Stimulated activated CD8-positive, alpha-beta memory T cell treated with anti-CD3 and anti-CD28 coated beads, Interleukin-15, amount 100 ng/mL, for 24 hours (primary cell): ENCODE measurements around the gene EXOC3.
"Not testable (repeated sequence)": the region's sequence is repeated elsewhere in the genome, so short reads cannot be mapped to it uniquely, and the experiment has no call there.

ENCODE experiments used
- DNase-seq: peaks from one replicate; pipeline ENCODE4 v3.0.0-alpha.2; 2020; ENCODE audit warnings: low read depth

Gene EXOC3

GRCh38 chr5:504326-505154, 61.6 kb downstream of the EXOC3 start:
- no peak for DNase-seq

GRCh38 chr5:505951-506525, 63.1 kb downstream of the EXOC3 start:
- DNase-seq = no peak

- not testable (repeated sequence) for DNase-seq
Measured at GRCh38 chr5:507986-508575, 65.1 kb downstream of the EXOC3 start.

- no peak for DNase-seq
Measured at GRCh38 chr5:509611-510185, 66.7 kb downstream of the EXOC3 start.

DNA sequence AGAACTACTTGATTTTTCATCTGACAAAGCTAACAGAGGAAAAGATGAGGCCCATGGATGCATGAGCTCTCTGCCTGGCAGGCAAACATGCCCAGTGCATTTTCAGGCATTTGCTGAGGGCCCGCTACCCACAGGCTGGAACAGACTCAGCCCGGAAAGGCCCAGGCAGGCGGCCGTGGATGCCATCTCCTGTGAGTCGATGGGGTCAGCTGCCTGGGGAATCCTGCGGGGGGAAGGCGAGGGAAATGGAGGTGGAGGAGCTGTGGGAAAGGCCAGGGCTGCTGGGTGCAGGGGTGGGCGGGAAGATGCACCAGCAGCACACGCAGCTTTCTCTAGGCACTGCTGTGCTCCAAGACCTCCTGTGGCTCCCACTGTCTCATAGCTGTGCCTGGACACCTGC, 67.5 kb downstream of the EXOC3 start:
- DNase-seq = no peak

DNA sequence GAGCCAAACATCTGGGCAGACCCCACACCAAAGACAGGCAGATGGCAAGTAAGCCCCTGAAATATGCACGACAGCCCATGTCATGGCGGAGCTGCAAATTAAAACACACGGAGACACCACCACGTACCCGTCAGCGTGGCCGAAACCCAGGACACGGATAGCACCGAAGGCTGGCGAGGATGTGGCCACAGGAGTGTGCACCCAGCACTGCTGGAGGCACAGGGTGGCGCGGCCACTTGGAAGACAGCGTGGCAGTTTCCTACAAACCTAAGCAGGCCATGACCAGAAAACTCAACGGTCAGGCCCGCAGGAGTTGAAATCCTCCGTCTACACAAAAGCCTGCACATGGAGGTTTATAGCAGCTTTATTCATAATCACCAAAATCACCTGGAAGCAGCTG, 68.5 kb downstream of the EXOC3 start:
- no peak for DNase-seq

DNA sequence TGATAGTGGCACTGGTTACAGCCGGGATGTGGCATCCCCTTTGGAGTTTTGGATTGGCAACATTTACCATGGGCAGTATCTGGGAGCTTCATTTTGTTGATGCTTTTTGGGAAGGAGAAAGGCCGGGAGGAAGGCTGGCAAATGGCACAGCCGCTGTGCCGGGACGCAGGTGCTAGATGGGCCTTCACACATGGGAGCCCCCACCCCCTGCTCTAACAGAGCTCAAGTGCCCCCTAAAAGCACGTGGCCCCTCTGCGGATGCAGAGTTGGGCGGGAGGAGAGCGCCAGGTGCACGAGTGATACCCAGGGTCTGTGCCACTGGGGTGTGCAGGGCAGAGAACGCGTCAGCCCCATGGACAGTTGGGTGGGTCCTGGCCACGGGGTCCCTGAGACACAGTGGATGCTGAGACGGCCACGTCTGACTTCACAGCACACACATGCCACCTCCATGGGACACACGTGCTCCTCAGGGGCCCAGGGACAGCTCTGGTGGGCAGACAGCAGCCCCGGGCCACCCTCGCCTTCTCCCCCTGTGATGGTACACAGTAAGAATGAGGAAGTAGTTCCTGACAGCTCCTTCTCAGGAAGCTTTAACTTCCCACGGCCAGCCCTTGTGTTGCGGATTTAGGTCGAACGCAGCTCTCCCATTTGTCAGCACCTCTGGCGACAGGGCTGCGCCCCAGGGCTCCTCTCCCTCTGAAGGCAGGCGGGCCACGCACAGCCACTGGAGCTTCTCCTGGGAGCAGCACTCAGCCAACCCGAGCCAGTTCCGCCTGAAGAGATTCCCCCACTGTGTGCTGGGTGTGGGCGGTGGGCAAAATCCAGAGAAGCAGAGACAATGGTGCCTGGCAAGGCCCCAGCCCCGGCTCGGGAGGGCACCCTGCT, 70.5 kb downstream of the EXOC3 start:
- DNase-seq = no peak

GRCh38 chr5:514101-514485, 71.1 kb downstream of the EXOC3 start:
- DNase-seq = no peak

DNA sequence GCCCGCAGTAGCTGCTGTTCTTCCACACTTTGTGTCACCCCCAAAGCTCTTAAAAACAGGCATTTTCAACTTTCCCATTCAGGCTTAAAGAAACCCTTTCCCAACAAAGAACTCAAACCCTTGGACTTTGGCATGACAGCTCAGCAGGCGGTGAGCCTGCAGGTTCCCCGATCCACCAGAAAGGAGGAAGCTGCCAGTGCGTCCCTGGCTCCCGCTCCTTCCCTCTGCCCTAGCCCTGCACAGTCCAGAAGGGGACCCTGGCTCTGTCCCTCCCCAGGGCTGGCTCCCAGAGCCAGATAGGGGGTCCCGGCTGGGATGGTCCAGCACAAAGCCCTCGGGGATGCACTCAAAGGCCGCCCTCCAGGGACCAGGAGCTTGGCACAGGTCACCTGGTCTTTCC, 71.7 kb downstream of the EXOC3 start:
- no peak for DNase-seq

- DNase-seq = no peak
Measured at GRCh38 chr5:515273-515836, 72.4 kb downstream of the EXOC3 start.

- no peak for DNase-seq
Measured at GRCh38 chr5:516338-516925, 73.5 kb downstream of the EXOC3 start.
